Measurements from ENCODE around the gene LMF1.
"Not testable (repeated sequence)": the region's sequence is repeated elsewhere in the genome, so short reads cannot be mapped to it uniquely, and the experiment has no call there.

The LMF1 gene

DNA sequence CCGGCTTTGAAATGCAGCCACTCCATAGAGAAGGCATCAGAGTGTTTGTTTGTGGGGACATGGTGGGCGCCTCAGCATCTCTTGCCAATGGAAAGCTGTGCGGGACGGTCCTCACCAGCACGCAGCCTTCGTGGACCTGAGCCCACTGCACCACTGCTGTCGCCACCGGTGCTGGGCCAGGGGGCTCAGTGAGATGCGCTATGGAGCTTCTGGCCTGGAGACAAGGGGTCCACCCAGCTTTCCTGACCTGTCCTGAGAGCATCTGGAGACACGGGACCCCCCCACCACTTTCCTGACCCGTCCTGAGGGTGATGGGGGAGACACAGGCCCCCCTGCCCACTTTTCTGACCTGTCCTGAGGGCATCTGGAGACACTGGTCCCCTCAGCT, 79.4 kb downstream of the LMF1 start:
- no peak for ATAC-seq

DNA sequence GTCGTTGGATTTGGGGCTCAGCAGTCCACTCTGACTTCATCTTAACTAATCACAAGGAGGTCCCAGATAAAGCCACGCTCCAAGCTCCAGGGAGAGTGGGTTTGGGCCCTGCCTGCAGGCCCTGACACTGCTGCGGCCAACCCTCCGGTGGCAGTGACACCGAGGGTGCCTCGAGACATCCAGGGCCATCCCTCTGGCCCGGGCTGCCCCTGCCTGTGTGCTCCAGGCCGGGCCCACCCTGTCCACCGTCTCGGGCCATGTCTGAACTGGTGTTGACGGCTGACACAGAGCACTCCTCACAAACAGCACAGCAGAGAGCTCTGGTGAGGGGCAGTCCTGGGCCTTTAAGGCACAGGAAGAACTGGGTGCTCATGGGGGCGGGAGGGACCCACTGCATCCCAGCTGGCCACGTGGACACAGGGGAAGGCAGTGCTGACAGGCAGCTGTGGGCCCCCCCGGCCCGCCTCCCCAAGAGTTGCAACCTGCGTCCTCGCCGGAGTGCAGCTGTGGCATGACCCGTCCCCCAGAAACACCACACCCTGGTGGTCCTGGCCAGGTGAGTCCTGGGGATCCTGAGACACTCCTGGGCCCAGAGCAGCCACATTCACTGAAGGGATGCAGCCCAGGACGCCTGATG, 80.0 kb downstream of the LMF1 start:
- ATAC-seq: no peak

DNA sequence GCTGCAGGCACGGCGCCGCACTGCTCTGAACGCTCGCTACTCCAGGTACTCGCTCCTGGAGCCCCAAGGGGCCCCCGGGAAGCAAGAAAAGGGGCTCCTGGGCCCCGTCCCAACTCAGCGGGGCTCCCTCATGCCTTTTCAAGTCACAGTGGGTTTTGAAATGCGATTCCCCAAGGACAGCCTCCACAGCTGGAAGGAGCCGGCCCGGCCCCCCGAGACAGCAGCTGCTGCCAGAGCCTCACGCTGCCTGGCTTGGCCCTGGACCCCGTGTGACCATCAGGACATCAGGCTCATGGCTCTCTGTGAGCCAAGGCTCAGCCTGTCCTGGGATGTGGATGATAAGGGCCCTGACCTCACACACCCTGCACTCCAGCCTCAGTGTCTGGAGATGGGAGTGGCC, 80.6 kb downstream of the LMF1 start:
- no peak for ATAC-seq

DNA sequence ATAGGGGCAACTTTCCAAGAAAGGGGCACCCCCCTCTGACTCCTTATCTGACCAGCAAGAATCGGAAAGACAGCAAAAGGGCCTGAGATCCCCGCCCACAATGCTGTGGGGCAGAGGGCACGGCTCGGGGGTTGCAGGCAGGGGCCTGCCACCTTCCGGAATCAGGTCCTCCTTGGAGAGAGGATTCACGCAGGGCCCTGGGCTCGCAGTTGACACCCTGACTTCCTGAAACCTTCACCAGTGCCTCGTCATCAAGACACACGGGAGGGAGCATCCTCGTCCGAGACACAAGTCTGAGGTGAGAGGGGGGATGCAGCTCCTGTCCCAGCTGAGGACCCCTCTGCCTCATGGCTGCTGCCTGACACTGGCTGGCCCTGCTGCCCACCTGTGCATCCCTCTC, 81.2 kb downstream of the LMF1 start:
- no peak for ATAC-seq

DNA sequence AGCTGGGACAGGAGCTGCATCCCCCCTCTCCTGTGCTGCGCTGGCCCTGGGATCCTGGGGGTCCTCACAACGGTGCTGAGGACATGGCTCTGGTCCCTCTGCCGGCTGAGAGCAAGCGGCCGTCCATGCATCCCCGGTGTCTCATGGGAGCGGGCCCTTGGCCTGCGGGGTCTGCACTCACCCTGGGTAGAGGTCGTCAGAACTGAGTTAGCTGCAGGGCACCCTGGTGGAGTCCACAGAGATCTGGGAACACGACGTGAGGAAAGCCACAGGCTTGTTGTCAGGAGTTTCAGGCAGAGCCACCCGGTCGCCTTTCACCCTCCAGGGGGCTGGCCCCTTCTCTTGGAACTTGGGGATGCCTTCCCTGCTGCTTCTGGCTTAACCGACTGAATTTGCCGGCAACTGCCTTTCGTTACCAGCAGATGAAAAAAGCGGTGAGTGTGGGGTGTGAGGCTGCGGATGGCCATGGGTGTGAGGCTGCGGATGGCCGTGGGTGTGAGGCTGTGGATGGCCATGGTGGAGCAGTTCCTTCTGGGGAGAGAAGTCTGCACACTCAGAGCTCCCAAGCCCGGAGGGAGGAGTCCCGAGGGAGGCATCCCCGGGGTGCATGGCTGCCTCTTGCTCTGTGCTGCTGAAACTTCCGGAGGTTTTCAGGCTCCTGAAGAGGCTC, 81.7 kb downstream of the LMF1 start:
- ATAC-seq: no peak

DNA sequence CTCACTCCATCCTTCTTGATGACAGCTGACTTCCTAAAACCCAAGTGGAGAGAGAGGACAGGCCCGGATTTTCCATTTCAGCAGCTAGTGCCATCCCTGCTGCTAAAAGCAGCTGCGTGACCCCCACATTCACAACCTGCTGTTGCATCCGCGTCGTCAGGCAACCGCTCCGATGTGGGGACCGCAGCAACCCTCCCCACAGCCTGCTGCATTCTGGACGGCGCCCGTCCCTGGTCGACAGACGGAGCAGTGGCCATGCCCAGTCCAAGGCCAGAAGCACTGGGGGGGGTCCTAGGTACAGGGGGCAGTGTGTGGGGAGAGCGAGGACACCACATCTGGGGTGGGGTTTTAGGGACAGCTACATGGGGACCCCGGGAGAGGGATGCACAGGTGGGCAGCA, 82.3 kb downstream of the LMF1 start:
- not testable (repeated sequence) for ATAC-seq

DNA sequence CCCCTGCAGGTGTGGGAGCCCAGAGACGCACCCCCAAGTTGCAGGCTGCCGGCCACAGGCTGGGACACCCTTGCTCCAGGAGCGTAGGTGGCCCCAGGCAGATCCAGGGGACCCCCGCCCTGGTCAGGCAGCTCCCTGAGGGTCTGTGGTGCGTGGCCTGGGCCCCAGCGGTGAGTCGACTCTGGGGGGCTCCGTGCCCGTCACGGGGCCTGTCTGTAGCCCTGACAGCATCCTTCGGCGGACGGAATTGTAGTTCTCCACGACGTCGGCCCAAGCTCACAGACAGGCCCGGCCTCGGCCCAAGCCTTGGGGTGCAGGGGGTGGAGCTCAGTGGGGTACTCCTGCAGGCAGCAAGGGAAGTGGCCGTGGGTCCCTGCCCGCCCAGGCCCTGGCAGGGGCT, 82.9 kb downstream of the LMF1 start:
- ATAC-seq: no peak

DNA sequence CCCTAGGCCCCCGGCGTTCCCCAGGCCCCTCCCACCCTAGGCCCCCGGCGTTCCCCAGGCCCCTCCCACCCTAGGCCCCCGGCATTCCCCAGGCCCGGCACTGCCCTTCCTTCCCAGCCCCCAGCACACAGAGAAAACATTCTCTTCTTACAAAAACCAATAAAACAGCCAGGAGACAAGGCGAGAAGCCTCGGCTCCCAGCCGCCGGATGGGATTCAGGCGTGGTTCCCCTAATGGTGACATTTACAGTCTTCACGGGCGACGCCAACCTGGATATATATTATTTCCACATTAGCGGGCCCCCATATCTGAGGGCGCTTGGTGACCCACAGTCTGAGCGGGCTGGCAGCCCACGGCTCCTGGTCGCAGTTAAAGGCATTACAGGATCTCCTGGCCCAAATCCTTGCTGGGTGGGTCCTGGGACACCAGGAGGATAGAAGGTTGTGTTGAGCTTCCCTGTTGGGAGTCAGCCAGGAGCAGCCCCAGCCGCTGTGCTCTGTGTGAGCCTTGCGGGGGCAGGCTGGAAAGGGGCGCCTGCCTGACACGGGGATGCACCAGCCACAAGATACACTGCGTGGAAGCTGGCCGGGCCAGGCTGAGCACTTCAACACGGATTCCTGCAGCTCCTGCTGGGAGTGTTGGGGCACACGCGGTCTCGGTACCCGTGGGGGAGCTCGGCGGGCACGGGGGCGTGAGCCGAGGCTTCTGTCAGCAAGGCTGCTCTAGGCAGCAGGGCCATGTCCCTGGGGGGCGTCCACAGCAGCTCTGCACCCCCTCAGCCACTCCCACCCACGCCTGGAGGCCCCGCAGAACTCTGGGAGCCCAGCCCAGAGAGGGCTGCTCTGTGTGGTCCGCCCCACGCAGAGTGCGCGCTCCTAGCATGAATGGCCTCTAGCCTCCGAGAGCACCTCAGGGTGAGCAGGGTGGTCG, 83.7 kb downstream of the LMF1 start:
- no peak for ATAC-seq

DNA sequence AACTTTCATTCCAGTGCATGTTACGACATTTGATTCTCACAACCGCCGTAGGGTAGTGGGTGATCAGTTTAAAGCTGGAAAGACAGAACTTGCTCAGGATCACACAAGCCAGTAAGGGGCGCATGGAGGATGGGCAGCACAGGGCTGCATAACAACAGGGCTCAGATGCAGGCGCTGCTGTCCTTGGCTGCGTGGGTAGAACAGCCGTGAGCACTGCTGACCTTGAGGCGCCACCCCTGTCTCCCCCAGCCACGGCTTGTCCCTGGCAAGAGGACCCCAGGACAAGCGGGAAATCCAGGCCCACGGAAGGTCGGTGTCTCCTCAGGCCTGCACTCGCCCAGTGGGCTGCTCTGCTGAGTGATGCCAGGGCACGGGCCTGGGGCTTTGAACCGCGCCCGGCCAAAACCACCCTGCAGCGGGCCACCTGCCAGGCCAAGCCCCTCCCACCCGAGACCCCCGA, 84.7 kb downstream of the LMF1 start:
- no peak for ATAC-seq

DNA sequence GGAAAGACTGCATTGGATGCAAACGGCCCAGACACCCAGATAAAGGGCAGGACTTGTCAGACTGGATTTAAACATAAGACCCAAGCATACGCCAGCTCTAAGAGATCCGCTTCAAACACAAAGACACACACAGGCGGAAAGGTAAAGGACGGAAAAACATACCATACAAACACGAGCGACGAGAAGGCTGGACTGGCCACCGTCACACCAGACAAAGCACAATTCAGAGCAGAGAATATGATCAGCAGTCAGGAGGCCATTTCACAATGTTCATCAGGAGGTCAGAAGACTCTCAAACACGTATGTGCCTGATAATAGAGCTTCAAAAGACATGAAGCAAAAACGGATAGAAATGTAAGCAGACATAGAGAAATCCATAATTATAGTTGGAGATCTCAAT, 85.4 kb downstream of the LMF1 start:
- ATAC-seq: no peak

DNA sequence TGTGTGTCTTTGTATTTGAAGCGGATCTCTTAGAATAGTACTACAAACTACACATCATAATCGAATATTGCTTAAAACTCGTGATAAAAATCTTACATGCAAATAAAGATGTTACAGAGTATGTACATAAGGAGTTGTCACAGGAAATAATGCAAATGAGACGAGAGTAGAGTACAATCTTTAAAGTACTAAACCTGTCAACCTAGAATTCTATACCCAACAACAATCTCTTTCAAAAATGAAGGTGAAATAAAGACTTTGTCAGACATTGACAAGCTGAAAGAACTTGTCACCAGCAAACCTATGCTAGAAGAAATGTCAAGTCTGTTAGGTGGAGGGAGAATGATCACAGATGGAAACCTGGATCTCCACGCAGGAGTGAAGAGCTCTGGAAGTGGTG, 86.6 kb downstream of the LMF1 start:
- no peak for ATAC-seq

DNA sequence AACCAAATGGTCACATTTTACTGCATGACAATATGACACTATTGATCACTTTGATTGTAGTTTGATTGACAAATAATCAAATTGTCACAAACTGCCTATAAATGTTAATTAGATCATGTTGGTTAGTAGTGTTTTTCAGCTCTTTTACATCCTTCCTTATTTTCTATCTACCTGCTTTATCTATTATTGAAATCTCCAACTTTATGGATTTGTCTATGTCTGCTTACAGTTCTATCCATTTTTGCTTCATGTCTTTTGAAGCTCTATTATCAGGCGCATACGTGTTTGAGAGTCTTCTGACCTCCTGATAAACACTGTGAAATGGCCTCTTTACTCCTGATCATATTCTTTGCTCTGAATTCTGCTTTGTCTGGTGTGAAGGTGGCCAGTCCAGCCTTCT, 87.0 kb downstream of the LMF1 start:
- ATAC-seq: no peak

DNA sequence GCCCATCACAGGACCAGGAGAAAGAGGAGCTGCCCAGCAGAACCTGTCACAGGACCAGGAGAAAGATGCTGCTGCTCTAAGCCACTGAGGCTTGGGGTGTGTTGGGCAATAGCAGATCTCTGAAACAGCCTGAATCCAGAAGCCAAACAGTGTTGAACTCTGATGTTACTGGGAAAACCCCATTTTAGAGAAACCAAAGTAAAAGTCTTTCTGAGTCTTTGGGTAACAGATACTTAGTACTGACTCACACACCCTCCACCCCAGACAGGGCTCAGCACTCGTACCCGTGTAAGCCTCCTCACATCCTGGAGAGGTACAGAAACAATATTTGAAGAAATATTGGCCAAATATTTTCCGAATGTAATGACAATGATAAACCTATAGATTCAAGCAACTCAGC, 87.4 kb downstream of the LMF1 start:
- ATAC-seq: peak; percentile 35 to 62

DNA sequence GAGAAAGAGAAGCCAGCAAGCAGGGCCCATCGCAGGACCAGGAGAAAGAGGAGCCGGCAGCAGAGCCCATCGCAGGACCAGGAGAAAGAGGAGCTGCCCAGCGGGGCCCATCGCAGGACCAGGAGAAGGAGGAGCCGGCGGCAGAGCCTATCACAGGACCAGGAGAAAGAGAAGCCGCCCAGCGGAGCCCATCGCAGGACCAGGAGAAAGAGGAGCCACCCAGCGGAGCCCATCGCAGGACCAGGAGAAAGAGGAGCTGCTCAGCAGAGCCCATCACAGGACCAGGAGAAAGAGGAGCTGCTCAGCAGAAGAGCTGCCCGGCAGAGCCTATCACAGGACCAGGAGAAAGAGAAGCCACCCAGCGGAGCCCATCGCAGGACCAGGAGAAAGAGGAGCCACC, 88.1 kb downstream of the LMF1 start:
- not testable (repeated sequence) for ATAC-seq

DNA sequence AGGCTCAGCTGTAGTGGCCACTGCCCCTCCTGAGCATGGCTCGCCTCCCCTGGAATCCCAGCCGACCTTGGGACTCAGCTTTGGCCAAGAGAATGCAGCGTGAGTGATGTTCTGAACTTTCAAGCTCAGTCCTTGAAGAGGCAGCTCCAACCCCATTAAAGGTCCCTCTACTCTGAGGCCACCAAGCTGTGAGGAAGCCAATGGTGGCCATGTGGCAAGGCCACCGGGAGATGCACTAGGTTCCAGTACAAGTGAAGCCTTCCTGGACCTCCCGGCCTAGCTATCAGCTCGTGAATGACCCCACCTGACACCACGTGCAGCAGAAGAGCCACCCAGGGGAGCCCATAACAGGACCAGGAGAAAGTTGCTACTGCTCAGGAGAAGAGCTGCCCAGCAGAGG, 88.5 kb downstream of the LMF1 start:
- ATAC-seq: no peak

DNA sequence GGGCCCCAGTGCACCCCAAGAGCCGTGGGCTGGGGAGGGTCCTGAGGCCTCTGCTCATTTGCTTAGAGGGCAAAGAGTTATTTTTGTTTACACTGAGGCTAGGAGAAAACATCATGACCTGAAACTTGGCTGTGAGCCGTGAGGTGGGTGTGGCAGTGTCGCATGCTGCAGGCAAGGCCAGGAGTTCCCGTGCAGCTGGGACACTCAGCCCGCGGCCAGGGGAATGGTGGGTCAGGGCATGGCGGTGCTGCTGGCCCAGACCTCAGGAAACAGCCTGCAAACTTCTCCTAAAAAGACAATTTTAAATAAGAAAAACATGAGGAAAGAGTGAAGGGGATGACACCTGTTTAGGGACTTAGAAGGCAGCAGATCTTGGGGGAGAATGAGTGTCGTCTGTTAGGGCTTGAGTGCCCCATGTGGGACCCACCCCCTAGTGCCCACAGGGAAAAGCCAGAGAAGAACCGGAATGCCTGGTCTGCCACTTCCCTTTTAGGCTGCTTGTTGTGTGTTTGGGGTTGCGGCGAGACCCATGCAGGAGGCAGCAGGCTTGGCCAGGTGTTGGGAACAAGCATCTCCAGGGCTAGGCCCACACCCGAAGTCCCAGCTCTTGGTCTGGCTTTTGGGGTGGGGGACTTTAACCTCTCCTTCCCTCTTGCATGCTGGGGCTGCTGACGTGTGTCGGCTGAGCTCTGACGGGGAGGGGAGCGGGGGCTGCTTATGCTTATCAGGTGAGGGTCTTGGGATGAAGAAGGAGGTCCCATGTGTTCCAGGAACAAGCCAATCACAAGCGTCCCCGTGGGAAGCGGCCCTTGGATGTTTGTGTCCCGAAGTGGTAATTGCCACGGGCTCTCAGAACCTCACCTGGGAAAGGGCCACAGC, 89.3 kb downstream of the LMF1 start:
- no peak for ATAC-seq

DNA sequence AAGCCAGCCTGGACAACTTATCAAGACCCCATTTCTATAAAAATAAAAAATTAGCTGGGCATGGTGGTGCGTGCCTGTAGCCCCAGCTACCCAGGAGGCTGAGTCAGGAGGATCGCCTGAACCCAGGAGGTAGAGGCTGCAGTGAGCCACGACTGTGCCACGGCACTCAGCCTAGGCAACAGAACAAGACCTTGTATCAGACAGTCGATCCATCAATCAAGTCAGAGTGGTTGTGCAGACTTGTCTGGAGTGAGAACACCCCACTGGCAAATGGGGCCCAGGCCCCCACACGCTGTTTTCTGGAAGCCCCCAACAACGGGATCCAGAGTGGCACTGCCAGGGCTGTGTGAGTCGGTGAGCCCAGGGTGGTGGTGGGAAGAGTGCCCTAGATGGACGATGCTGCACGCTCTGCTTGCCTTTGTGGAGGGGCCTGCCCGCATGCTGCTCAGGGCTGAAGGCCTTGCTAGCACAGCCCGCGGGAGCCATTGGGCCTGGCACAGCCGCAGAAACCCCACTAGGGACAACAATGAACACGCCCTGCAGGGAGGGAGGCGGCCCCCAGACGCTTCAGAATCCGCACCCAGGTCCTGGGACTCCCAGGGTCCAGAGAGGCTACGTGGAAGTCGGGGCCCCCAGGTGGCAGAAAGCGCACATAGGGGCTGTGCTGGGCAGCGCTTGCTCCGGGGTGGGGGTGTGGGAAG, 90.2 kb downstream of the LMF1 start:
- ATAC-seq: no peak

DNA sequence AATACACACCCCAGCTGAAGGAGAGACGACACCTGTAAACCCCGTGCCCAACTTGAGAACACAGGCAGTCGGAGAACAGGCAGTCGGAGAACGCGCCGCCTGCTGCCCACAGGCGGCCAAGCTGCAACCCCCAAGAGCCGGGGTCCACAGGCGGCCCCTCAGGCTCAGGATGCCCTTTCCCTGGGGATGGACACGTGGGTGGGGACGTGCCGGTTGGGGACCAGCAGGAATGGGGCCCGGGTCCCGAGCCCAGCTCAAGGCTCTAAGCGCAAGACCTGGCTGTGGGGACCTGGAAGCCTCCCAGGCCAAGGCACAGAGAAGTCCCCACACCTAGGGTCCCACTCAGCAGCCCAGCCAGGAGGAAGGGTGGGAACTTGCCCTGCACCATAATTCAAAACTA, 90.8 kb downstream of the LMF1 start:
- ATAC-seq: no peak

DNA sequence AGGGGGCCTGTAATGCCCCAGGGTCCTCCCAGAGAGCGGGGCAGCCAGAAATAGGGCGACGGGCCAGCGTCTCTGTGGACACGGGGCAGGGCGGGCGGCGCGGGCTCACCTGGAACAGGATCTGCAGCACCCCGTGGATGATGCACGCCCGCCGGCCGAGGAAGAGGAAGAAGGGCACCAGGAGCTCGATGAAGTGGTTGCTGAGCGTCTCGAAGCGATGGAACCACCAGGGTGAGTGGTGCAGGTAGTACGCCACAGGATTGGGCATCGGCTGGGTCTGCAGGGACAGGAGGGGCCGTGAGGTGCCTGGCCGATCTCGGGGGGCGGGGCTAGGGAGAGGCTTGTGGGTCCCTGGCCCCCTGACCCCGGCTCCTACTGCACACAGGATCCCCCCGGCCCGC, 91.3 kb downstream of the LMF1 start:
- ATAC-seq: no peak

DNA sequence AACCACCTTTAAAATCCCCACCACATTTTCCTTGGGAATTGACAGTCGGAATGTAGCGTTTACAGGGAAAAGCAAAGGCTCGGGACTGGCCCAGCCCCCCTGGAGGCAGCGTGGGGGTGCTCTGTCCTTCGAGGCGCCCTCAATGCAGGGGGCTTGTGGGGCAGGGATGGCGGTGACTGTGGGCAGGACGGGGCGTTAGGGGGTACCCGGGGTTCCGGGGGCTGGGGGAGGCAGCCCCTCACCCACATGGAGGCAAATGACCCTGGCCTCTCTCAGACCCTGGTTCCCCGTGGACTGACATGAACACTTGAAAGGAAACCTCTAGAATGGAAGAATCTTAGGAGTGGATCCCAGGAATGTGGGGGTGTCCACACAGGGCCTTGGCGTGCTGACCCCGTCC, 91.9 kb downstream of the LMF1 start:
- ATAC-seq: no peak

DNA sequence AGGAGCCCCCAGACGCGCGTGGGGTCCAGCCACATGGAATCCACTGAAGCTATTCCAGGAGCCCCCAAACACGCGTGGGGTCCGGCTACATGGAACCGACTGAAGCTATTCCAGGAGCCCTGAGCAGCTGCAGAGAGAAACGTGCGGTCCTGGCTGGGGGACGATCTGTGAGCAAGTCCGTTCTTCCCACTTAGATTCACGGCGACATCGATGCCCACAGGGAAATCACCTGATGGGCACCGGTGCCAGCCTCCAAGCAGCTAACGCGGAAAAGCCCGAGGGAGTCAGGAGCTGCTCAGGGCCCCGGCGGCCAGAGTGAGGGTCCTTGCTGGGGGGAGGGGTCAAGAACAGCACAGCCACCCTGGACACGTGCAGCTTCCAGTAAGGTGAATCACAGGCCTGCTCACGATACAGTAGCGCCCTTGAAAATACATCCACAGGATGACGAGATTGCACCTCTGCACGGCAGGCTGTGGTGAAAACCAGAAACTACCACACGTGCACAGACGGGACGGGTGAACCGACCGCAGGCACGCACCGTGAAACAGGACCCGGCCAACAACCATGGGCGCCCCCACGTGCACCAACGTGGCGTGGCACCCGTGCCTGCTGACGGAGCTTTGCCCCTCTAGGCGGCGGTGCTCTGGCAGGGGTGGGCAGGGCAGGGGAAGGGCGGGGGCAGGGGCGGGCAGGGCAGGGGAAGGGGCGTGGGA, 92.6 kb downstream of the LMF1 start:
- peak; percentile 63 to 68 for ATAC-seq

Measured in activated CD4-positive, CD25-positive, alpha-beta regulatory T cell treated with anti-CD3 and anti-CD28 coated beads, Interleukin-2, amount 50 U/mL, for 24 hours (primary cell).